HFFc6 (cell line): ENCODE measurements around the gene OR5H6. TPM values are rescaled to one million over a fixed set of nuclear protein-coding genes. Genes with fewer than 3 reads are reported as not detected.
"Not testable (repeated sequence)": the region's sequence is repeated elsewhere in the genome, so short reads cannot be mapped to it uniquely, and the experiment has no call there.

Experiments
- DNase-seq: peaks from one replicate; pipeline ENCODE4 v3.0.0-alpha.2; 2018
- H3K27ac Mint-ChIP-seq: 2 replicates; pipeline ENCODE4 v1.8.0; 2020; ENCODE audit warnings: mild to moderate bottlenecking, mixed read lengths
- H3K27me3 Mint-ChIP-seq: 2 replicates; pipeline ENCODE4 v1.8.0; 2021; ENCODE audit warnings: mild to moderate bottlenecking, moderate library complexity, mixed read lengths; ENCODE audit not compliant: insufficient read depth
- H3K36me3 Mint-ChIP-seq: 2 replicates; pipeline ENCODE4 v1.8.0; 2021; ENCODE audit warnings: low read depth, mixed read lengths
- H3K4me1 Mint-ChIP-seq: 2 replicates; pipeline ENCODE4 v1.8.0; 2020; ENCODE audit warnings: low read depth, mixed read lengths
- H3K4me3 Mint-ChIP-seq: 2 replicates; pipeline ENCODE4 v1.8.0; 2020; ENCODE audit warnings: mild to moderate bottlenecking, moderate library complexity, mixed read lengths
- H3K9me3 Mint-ChIP-seq: 2 replicates; pipeline ENCODE4 v1.8.0; 2020; ENCODE audit warnings: mild to moderate bottlenecking, mixed read lengths
- total RNA-seq, 6 experiments: library from RNA; stranded (reverse); fragmentation: NEBNext Ultra II Directional; extraction: Animal tissue kit (Norgen Biotek cat#: 25700); gene quantifications; 2 replicates in 1 of 6; 3 replicates in 5 of 6; pipeline ENCODE4 v1.2.3, GENCODE V29; 2021
- TF ChIP-seq, protein P1 (sequence below): fragments of 200-600 bp; sonication (generic); IDR thresholded peaks from 2 replicates; pipeline ENCODE4 v1.5.0; 2021; ENCODE audit warnings: antibody characterized with exemption, mild to moderate bottlenecking

Gene OR5H6
- total RNA-seq, 6 experiments from 2014 or later = not detected

- Mint-ChIP-seq H3K27ac (no peak overlapping the region), H3K27me3 (no peaks in the 10 kb centered on the region; the same call in 1 of the 2 replicates), H3K4me1 (no peaks in the 10 kb centered on the region), H3K36me3 (no peaks in the 10 kb centered on the region), H3K4me3 (no peak overlapping the region), H3K9me3 (peaks cover 17% of the 10 kb centered on the region)
- DNase-seq = no peak
- TF ChIP-seq, protein P1, sequence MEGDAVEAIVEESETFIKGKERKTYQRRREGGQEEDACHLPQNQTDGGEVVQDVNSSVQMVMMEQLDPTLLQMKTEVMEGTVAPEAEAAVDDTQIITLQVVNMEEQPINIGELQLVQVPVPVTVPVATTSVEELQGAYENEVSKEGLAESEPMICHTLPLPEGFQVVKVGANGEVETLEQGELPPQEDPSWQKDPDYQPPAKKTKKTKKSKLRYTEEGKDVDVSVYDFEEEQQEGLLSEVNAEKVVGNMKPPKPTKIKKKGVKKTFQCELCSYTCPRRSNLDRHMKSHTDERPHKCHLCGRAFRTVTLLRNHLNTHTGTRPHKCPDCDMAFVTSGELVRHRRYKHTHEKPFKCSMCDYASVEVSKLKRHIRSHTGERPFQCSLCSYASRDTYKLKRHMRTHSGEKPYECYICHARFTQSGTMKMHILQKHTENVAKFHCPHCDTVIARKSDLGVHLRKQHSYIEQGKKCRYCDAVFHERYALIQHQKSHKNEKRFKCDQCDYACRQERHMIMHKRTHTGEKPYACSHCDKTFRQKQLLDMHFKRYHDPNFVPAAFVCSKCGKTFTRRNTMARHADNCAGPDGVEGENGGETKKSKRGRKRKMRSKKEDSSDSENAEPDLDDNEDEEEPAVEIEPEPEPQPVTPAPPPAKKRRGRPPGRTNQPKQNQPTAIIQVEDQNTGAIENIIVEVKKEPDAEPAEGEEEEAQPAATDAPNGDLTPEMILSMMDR = no peak
Measured at GRCh38 chr3:98240131-98240530, 23.9 kb upstream of the OR5H6 start.

DNA sequence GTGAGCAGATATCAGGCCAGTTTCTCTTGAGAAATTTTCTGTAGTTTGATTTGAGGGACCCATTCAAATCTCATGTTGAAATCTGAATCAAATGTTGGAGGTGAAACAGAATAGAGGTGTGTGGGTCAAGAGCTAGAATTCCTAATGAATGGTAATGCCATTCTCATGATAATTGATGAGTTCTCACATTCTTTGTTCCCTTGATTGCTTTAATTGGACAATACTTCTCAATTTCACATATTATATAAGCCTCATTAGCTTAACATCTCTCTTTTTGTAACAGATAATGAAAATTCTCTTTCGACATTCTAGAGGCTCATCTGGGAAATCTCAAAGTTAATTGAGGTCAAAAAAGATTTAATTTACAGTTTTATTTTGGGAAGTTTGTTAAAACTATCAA, 21.9 kb upstream of the OR5H6 start:
- H3K9me3 Mint-ChIP-seq = peaks cover 16% of the 10 kb centered on the region
- no peaks in the 10 kb centered on the region for H3K4me1 Mint-ChIP-seq
- no peak overlapping the region for H3K4me3 Mint-ChIP-seq
- H3K27ac Mint-ChIP-seq = no peak overlapping the region
- H3K27me3 Mint-ChIP-seq = no peaks in the 10 kb centered on the region; the same call in 1 of the 2 replicates
- TF ChIP-seq, protein P1 = no peak
- H3K36me3 Mint-ChIP-seq = no peaks in the 10 kb centered on the region
- DNase-seq = no peak

GRCh38 chr3:98243843-98244242, 20.2 kb upstream of the OR5H6 start:
- H3K27me3 Mint-ChIP-seq = no peaks in the 10 kb centered on the region; the same call in 1 of the 2 replicates
- H3K9me3 Mint-ChIP-seq = peaks cover 12% of the 10 kb centered on the region
- TF ChIP-seq, protein P1 = no peak
- no peaks in the 10 kb centered on the region for H3K4me1 Mint-ChIP-seq
- no peak overlapping the region for H3K27ac Mint-ChIP-seq
- no peak for DNase-seq
- no peaks in the 10 kb centered on the region for H3K36me3 Mint-ChIP-seq
- no peak overlapping the region for H3K4me3 Mint-ChIP-seq

GRCh38 chr3:98246142-98246541, 17.9 kb upstream of the OR5H6 start:
- TF ChIP-seq, protein P1 = no peak
- no peak for DNase-seq
- Mint-ChIP-seq H3K27ac (no peak overlapping the region), H3K4me3 (no peak overlapping the region), H3K27me3 (no peaks in the 10 kb centered on the region; the same call in 1 of the 2 replicates), H3K9me3 (peaks cover 12% of the 10 kb centered on the region), H3K4me1 (no peaks in the 10 kb centered on the region), H3K36me3 (no peaks in the 10 kb centered on the region)

DNA sequence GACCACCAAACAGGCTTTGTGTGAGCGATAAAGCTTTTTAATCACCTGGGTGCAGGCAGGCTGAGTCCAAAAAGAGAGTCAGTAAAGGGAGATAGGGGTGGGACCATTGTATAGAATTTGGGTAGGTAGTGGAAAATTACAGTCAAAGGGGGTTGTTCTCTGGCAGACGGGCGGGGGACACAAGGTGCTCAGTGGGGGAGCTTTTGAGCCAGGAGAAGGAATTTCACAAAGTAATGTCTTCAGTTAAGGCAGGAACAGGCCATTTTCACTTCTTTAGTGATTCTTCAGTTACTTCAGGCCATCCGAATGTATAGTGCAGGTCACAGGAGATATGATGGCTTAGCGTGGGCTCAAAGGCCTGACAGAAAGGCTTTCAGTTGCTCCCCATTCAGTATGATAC, 8.0 kb upstream of the OR5H6 start:
- not testable (repeated sequence) for H3K4me1 Mint-ChIP-seq, H3K27ac Mint-ChIP-seq, DNase-seq

GRCh38 chr3:98259707-98260106, 4.3 kb upstream of the OR5H6 start:
- DNase-seq = no peak
- Mint-ChIP-seq H3K27ac (no peak overlapping the region), H3K4me3 (no peak overlapping the region), H3K4me1 (no peaks in the 10 kb centered on the region), H3K9me3 (peaks cover 28% of the 10 kb centered on the region), H3K36me3 (no peaks in the 10 kb centered on the region), H3K27me3 (no peaks in the 10 kb centered on the region)
- TF ChIP-seq, protein P1 = no peak; the same call in 1 of the 2 replicates

More for the DNA sequence above, 8.0 kb upstream of the OR5H6 start:
- not testable (repeated sequence) for H3K36me3 Mint-ChIP-seq, H3K27me3 Mint-ChIP-seq, H3K4me3 Mint-ChIP-seq
- peaks cover 30% of the 10 kb centered on the region for H3K9me3 Mint-ChIP-seq
